ENCODE results near the gene TRIO.
"Not testable (repeated sequence)": the region's sequence is repeated elsewhere in the genome, so short reads cannot be mapped to it uniquely, and the experiment has no call there.

TRIO gene

DNA sequence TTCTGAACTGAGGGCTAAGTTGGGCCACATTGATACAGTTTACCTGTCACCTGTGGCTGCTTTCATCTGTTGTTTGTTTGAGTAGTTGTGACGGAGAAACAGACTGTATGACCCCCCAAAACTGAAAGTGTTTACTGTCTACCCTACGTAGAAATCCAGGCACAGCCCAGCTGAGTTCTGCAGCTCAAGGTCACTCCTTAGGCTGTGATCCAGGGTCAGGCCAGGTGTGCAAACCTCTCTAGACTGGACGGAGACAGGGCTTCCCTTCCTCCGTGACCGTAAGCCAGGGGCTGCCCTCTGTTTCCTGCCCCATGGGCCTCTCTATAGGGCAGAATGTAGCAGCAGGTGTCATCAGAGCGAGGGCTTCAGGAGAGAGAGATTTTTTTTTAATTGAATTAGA, 230.5 kb downstream of the TRIO start:
- Histone ChIP-seq H3K27ac (ENCODE audit: low read length) (no peak overlapping the region), H3K4me1 (ENCODE audit: insufficient read depth, low read length) (peaks cover 14% of the 10 kb centered on the region), H3K9me3 (ENCODE audit: insufficient read depth, low read depth, low read length) (no peaks in the 10 kb centered on the region), H3K9ac (ENCODE audit: low read depth, low read length) (peak overlapping the region; percentile 41), H3K36me3 (ENCODE audit: insufficient read depth, low read depth, low read length) (peaks cover 99% of the 10 kb centered on the region), H3K27me3 (ENCODE audit: insufficient read depth, low read length) (no peaks in the 10 kb centered on the region), H3K4me3 (ENCODE audit: low read length) (no peak overlapping the region)

- H3K9ac ChIP-seq (ENCODE audit: low read depth, low read length), result 0 out of 2 replicates have a peak overlapping the region, but pooled peaks have one; percentile 41
Observed at GRCh38 chr5:14374100-14374499, 231.0 kb downstream of the TRIO start.

GRCh38 chr5:14376789-14377188, 233.6 kb downstream of the TRIO start:
- peaks cover 97% of the 10 kb centered on the region for H3K36me3 ChIP-seq (ENCODE audit: insufficient read depth, low read depth, low read length)
- no peaks in the 10 kb centered on the region for H3K27me3 ChIP-seq (ENCODE audit: insufficient read depth, low read length)
- H3K9ac ChIP-seq (ENCODE audit: low read depth, low read length), result no peak overlapping the region
- H3K27ac ChIP-seq (ENCODE audit: low read length), result no peak overlapping the region
- no peaks in the 10 kb centered on the region for H3K9me3 ChIP-seq (ENCODE audit: insufficient read depth, low read depth, low read length)
- H3K4me1 ChIP-seq (ENCODE audit: insufficient read depth, low read length), result peaks cover 17% of the 10 kb centered on the region
- no peak overlapping the region for H3K4me3 ChIP-seq (ENCODE audit: low read length)

More at GRCh38 chr5:14374100-14374499, 231.0 kb downstream of the TRIO start:
- Histone ChIP-seq H3K4me3 (ENCODE audit: low read length) (no peak overlapping the region), H3K27me3 (ENCODE audit: insufficient read depth, low read length) (no peaks in the 10 kb centered on the region), H3K36me3 (ENCODE audit: insufficient read depth, low read depth, low read length) (peaks cover 99% of the 10 kb centered on the region), H3K27ac (ENCODE audit: low read length) (no peak overlapping the region), H3K9me3 (ENCODE audit: insufficient read depth, low read depth, low read length) (no peaks in the 10 kb centered on the region), H3K4me1 (ENCODE audit: insufficient read depth, low read length) (peaks cover 14% of the 10 kb centered on the region)

- Histone ChIP-seq H3K9ac (ENCODE audit: low read depth, low read length) (peak overlapping the region; percentile 21; the same call in 1 of the 2 replicates), H3K27me3 (ENCODE audit: insufficient read depth, low read length) (no peaks in the 10 kb centered on the region), H3K9me3 (ENCODE audit: insufficient read depth, low read depth, low read length) (no peaks in the 10 kb centered on the region)
Observed at GRCh38 chr5:14379739-14380497, 236.8 kb downstream of the TRIO start.

DNA sequence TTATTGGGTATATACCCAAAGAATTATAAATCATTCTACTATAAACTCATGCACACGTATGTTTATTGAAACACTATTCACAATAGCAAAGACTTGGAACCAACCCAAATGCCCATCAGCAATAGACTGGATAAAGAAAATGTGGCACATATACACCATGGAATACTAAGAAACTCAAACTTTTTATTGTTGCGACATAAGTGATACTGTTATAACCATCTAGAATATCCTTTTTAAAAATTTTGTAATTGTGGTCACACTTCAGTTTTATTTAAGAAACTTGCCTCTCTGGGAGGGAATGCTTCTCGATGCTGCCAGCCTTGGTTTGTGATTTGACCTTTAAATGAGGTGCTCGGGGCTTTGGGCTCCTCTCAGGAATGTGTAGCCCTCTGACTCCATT, 237.6 kb downstream of the TRIO start:
- no peak overlapping the region for H3K9ac ChIP-seq (ENCODE audit: low read depth, low read length)
- H3K4me1 ChIP-seq (ENCODE audit: insufficient read depth, low read length), result peaks cover 8% of the 10 kb centered on the region
- H3K4me3 ChIP-seq (ENCODE audit: low read length), result no peak overlapping the region
- no peaks in the 10 kb centered on the region for H3K27me3 ChIP-seq (ENCODE audit: insufficient read depth, low read length)
- H3K27ac ChIP-seq (ENCODE audit: low read length), result no peak overlapping the region
- H3K9me3 ChIP-seq (ENCODE audit: insufficient read depth, low read depth, low read length), result no peaks in the 10 kb centered on the region
- peaks cover 83% of the 10 kb centered on the region for H3K36me3 ChIP-seq (ENCODE audit: insufficient read depth, low read depth, low read length)

More at GRCh38 chr5:14379739-14380497, 236.8 kb downstream of the TRIO start:
- peaks cover 7% of the 10 kb centered on the region; the same call in 1 of the 2 replicates for H3K4me1 ChIP-seq (ENCODE audit: insufficient read depth, low read length)
- H3K36me3 ChIP-seq (ENCODE audit: insufficient read depth, low read depth, low read length), result peaks cover 86% of the 10 kb centered on the region
- no peak overlapping the region for H3K27ac ChIP-seq (ENCODE audit: low read length)
- H3K4me3 ChIP-seq (ENCODE audit: low read length), result no peak overlapping the region

- peaks cover 14% of the 10 kb centered on the region for H3K4me1 ChIP-seq (ENCODE audit: insufficient read depth, low read length)
- H3K36me3 ChIP-seq (ENCODE audit: insufficient read depth, low read depth, low read length), result peaks cover 72% of the 10 kb centered on the region
- H3K27me3 ChIP-seq (ENCODE audit: insufficient read depth, low read length), result no peaks in the 10 kb centered on the region
- H3K27ac ChIP-seq (ENCODE audit: low read length), result no peak overlapping the region
- no peak overlapping the region for H3K9ac ChIP-seq (ENCODE audit: low read depth, low read length)
- no peak overlapping the region for H3K4me3 ChIP-seq (ENCODE audit: low read length)
- H3K9me3 ChIP-seq (ENCODE audit: insufficient read depth, low read depth, low read length), result no peaks in the 10 kb centered on the region
Observed at GRCh38 chr5:14382640-14383039, 239.5 kb downstream of the TRIO start.

DNA sequence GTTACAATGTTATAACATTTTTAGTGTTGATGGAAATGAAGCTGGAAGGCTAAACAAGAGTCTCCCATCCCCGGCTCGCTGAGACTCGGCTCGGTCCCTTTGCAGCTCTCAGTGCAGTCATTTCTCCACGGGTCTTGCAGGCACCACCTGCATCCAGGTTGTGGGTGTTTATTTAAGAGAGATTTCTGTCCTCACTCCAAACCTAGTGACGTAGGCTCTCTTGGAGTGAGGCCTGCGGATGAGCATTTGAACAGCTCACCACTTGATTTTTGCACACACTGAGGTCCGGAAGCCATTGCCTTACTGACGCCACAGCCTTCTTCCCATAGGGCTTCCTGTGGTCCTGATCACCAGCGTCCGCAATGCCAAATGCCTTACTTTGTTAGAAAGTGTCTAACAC, 240.8 kb downstream of the TRIO start:
- Histone ChIP-seq H3K27ac (ENCODE audit: low read length) (no peak overlapping the region), H3K9me3 (ENCODE audit: insufficient read depth, low read depth, low read length) (no peaks in the 10 kb centered on the region), H3K9ac (ENCODE audit: low read depth, low read length) (no peak overlapping the region), H3K27me3 (ENCODE audit: insufficient read depth, low read length) (no peaks in the 10 kb centered on the region), H3K36me3 (ENCODE audit: insufficient read depth, low read depth, low read length) (peaks cover 72% of the 10 kb centered on the region), H3K4me1 (ENCODE audit: insufficient read depth, low read length) (peaks cover 17% of the 10 kb centered on the region), H3K4me3 (ENCODE audit: low read length) (no peak overlapping the region)

DNA sequence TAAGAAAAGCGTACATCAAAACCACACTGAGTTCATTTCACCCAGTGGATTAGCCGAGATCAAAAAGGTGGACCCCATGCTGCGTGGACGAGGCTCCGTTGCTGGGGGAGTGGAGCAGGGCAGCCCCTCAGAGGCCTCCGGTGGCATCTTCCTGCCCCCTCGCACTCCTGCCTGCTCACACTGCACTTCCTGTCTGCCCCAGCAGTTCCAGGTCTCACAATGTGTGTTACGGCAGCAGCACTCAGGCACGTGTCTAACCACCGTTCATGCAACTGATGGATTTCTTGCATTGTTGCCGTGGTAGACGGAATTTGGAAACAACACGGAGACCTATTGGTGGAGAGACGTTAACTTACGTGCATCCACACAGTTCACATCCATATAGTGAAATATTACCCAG, 241.9 kb downstream of the TRIO start:
- Histone ChIP-seq H3K36me3 (ENCODE audit: insufficient read depth, low read depth, low read length) (peaks cover 72% of the 10 kb centered on the region), H3K4me3 (ENCODE audit: low read length) (no peak overlapping the region), H3K4me1 (ENCODE audit: insufficient read depth, low read length) (peaks cover 14% of the 10 kb centered on the region), H3K9ac (ENCODE audit: low read depth, low read length) (no peak overlapping the region), H3K9me3 (ENCODE audit: insufficient read depth, low read depth, low read length) (no peaks in the 10 kb centered on the region), H3K27ac (ENCODE audit: low read length) (no peak overlapping the region), H3K27me3 (ENCODE audit: insufficient read depth, low read length) (no peaks in the 10 kb centered on the region)

DNA sequence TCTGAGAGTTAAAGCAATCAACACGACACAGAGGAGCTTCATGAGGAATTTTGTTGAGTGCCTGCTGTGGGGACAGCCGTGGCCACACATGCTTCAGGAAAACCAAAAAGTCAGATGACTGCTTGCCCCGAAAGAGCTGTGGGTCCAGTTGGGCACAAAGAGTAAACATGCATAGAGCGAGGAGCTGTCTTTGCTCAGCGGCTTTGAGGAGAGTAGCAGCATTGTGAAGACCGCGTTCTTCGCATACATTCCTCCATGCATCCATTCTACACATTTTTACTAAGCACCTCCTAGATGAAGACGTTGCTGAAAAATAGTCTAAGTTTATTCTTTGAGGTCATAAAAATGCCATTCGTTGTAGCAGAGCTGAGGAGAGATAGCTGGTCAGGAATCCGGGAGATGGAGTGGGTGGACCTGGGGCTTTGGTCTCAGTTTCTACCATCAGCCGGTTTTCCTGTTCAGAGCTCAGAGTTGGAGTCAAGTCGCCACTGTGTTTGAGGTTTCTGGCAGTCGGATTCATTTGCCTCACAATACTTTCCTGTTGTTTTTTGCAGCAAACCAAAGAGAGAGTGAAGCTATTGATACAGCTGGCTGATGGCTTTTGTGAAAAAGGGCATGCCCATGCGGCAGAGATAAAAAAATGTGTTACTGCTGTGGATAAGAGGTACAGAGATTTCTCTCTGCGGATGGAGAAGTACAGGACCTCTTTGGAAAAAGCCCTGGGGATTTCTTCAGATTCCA, 243.9 kb downstream of the TRIO start:
- Histone ChIP-seq H3K36me3 (ENCODE audit: insufficient read depth, low read depth, low read length) (peaks cover 75% of the 10 kb centered on the region), H3K4me1 (ENCODE audit: insufficient read depth, low read length) (peaks cover 14% of the 10 kb centered on the region), H3K9ac (ENCODE audit: low read depth, low read length) (peak overlapping the region; percentile 6; the same call in 1 of the 2 replicates), H3K4me3 (ENCODE audit: low read length) (no peak overlapping the region), H3K27me3 (ENCODE audit: insufficient read depth, low read length) (no peaks in the 10 kb centered on the region), H3K27ac (ENCODE audit: low read length) (no peak overlapping the region), H3K9me3 (ENCODE audit: insufficient read depth, low read depth, low read length) (no peaks in the 10 kb centered on the region; the same call in 1 of the 2 replicates)

DNA sequence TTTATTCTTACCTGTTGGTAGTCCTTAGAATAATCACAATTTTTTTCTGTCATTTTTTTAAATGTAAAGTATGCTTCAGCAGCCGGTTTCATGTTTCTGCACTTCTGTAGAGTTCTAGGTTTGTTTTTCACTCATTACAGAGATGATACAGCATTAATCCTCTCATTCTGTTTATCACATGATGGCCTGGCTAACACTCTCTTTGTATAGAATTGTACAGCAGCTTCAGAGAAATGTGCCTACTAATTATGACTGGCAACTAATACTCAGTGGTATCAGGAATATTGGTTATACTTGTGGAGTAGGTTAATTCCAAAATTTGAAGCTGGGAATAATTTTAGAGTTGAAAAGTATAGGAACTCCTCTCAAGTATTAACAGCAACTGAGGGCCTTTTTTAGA, 245.6 kb downstream of the TRIO start:
- Histone ChIP-seq H3K27me3 (ENCODE audit: insufficient read depth, low read length) (no peaks in the 10 kb centered on the region), H3K36me3 (ENCODE audit: insufficient read depth, low read depth, low read length) (peaks cover 75% of the 10 kb centered on the region), H3K9ac (ENCODE audit: low read depth, low read length) (no peak overlapping the region), H3K4me3 (ENCODE audit: low read length) (no peak overlapping the region), H3K9me3 (ENCODE audit: insufficient read depth, low read depth, low read length) (no peaks in the 10 kb centered on the region; the same call in 1 of the 2 replicates), H3K27ac (ENCODE audit: low read length) (no peak overlapping the region), H3K4me1 (ENCODE audit: insufficient read depth, low read length) (peaks cover 14% of the 10 kb centered on the region)

GRCh38 chr5:14392552-14392951, 249.4 kb downstream of the TRIO start:
- H3K9ac ChIP-seq (ENCODE audit: low read depth, low read length); H3K9me3 ChIP-seq (ENCODE audit: insufficient read depth, low read depth, low read length); H3K27me3 ChIP-seq (ENCODE audit: insufficient read depth, low read length); H3K4me1 ChIP-seq (ENCODE audit: insufficient read depth, low read length); H3K4me3 ChIP-seq (ENCODE audit: low read length); H3K27ac ChIP-seq (ENCODE audit: low read length): not testable (repeated sequence)
- H3K36me3 ChIP-seq (ENCODE audit: insufficient read depth, low read depth, low read length), result peaks cover 89% of the 10 kb centered on the region

- H3K36me3 ChIP-seq (ENCODE audit: insufficient read depth, low read depth, low read length), result peaks cover 77% of the 10 kb centered on the region
- no peak overlapping the region for H3K27ac ChIP-seq (ENCODE audit: low read length)
- no peaks in the 10 kb centered on the region for H3K4me1 ChIP-seq (ENCODE audit: insufficient read depth, low read length)
- H3K9ac ChIP-seq (ENCODE audit: low read depth, low read length), result no peak overlapping the region
- H3K9me3 ChIP-seq (ENCODE audit: insufficient read depth, low read depth, low read length), result no peaks in the 10 kb centered on the region; the same call in 1 of the 2 replicates
- H3K4me3 ChIP-seq (ENCODE audit: low read length), result no peak overlapping the region
- H3K27me3 ChIP-seq (ENCODE audit: insufficient read depth, low read length), result no peaks in the 10 kb centered on the region
Observed at GRCh38 chr5:14394365-14394764, 251.2 kb downstream of the TRIO start.
